ENCODE results near the gene FILIP1L. TPM values are rescaled to one million over a fixed set of nuclear protein-coding genes. Genes with fewer than 3 reads are reported as not detected.

The FILIP1L gene
- total RNA-seq, 1 donor from 2014 or later = 1.5 TPM

GRCh38 chr3:99867594-99868310 is 246.5 kb downstream of the FILIP1L start:
- Mint-ChIP-seq H3K36me3 (ENCODE audit: low read depth) (peaks cover 5% of the 10 kb centered on the region), H3K27me3 (no peaks in the 10 kb centered on the region), H3K27ac (no peak overlapping the region), H3K9me3 (no peaks in the 10 kb centered on the region), H3K4me1 (peaks cover 12% of the 10 kb centered on the region), H3K4me3 (no peak overlapping the region)
- ChIA-PET CTCF (no interaction called here), POLR2A (interaction anchor here (0.6 to 1.0 kb wide), 2 partner anchors 68 to 393 kb away, joined by 3 to 6 read pairs; partner anchors contain the start of gene TBC1D23)
- ATAC-seq (ENCODE audit: low read depth) = no peak
- TF ChIP-seq CTCF (IDR thresholded peaks at IDR 0.05) = no peak
- intact Hi-C loops (cut with micrococcal nuclease) = no loop called here
- DNase-seq = no peak

GRCh38 chr3:99866261-99866761 is 248.0 kb downstream of the FILIP1L start:
- intact Hi-C loops (cut with micrococcal nuclease) = no loop called here
- DNase-seq = no peak
- Mint-ChIP-seq H3K4me3 (no peak overlapping the region), H3K27me3 (no peaks in the 10 kb centered on the region), H3K27ac (no peak overlapping the region), H3K4me1 (peaks cover 12% of the 10 kb centered on the region), H3K36me3 (ENCODE audit: low read depth) (peaks cover 7% of the 10 kb centered on the region), H3K9me3 (no peaks in the 10 kb centered on the region)
- ChIA-PET POLR2A (no interaction called here), CTCF (no interaction called here)
- TF ChIP-seq CTCF (IDR thresholded peaks at IDR 0.05) = no peak
- ATAC-seq (ENCODE audit: low read depth) = no peak

- no peaks in the 10 kb centered on the region for H3K27me3 Mint-ChIP-seq
- no peak overlapping the region for H3K4me3 Mint-ChIP-seq
- ATAC-seq (ENCODE audit: low read depth) = no peak
- H3K27ac Mint-ChIP-seq = no peak overlapping the region
- peaks cover 12% of the 10 kb centered on the region for H3K4me1 Mint-ChIP-seq
- intact Hi-C loops (cut with micrococcal nuclease) = no loop called here
- CTCF ChIA-PET = no interaction called here
- peaks cover 7% of the 10 kb centered on the region for H3K36me3 Mint-ChIP-seq (ENCODE audit: low read depth)
- TF ChIP-seq CTCF (IDR thresholded peaks at IDR 0.05) = no peak
- no peaks in the 10 kb centered on the region for H3K9me3 Mint-ChIP-seq
- no peak for DNase-seq
- POLR2A ChIA-PET = no interaction called here
Observed at GRCh38 chr3:99865321-99865720, 249.0 kb downstream of the FILIP1L start.

GRCh38 chr3:99864289-99864688 is 250.0 kb downstream of the FILIP1L start:
- ATAC-seq (ENCODE audit: low read depth) = no peak
- Mint-ChIP-seq H3K27me3 (no peaks in the 10 kb centered on the region), H3K4me3 (no peak overlapping the region), H3K27ac (no peak overlapping the region), H3K4me1 (peaks cover 12% of the 10 kb centered on the region), H3K9me3 (no peaks in the 10 kb centered on the region), H3K36me3 (ENCODE audit: low read depth) (peaks cover 7% of the 10 kb centered on the region)
- ChIA-PET CTCF (no interaction called here), POLR2A (no interaction called here)
- no peak for DNase-seq
- intact Hi-C loops (cut with micrococcal nuclease) = no loop called here
- no peak for TF ChIP-seq CTCF (IDR thresholded peaks at IDR 0.05)

GRCh38 chr3:99863588-99863987 is 250.7 kb downstream of the FILIP1L start:
- ATAC-seq (ENCODE audit: low read depth) (no peak), DNase-seq (no peak)
- H3K27me3 Mint-ChIP-seq = no peaks in the 10 kb centered on the region
- intact Hi-C loops (cut with micrococcal nuclease) = no loop called here
- ChIA-PET POLR2A (no interaction called here), CTCF (no interaction called here)
- no peak overlapping the region for H3K4me3 Mint-ChIP-seq
- peaks cover 12% of the 10 kb centered on the region for H3K4me1 Mint-ChIP-seq
- peaks cover 7% of the 10 kb centered on the region for H3K36me3 Mint-ChIP-seq (ENCODE audit: low read depth)
- H3K9me3 Mint-ChIP-seq = no peaks in the 10 kb centered on the region
- no peak for TF ChIP-seq CTCF (IDR thresholded peaks at IDR 0.05)
- no peak overlapping the region for H3K27ac Mint-ChIP-seq
